GM13977 (cell line): ENCODE results near the gene ARHGAP24.
"Not testable (repeated sequence)": the region's sequence is repeated elsewhere in the genome, so short reads cannot be mapped to it uniquely, and the experiment has no call there.

Experiments used
- DNase-seq: peaks from one replicate; pipeline ENCODE4 v3.0.0; 2012; ENCODE audit warnings: low spot score
- in situ Hi-C: fragments of 300-500 bp; cut with MboI; formaldehyde crosslinking; loops from one replicate; pipeline ENCODE4 v1.12.0; 2022; ENCODE audit warnings: low sequenced_read_pairs, low pct_unique_long_range_greater_than_20kb, mixed read lengths, inconsistent platforms; ENCODE audit not compliant: unreplicated experiment
- TF ChIP-seq, protein P1 (sequence below): IDR thresholded peaks from 2 replicates; pipeline ENCODE4 v1.5.1; 2012; ENCODE audit warnings: mild to moderate bottlenecking, control low read depth; ENCODE audit not compliant: insufficient read depth; ENCODE audit errors: extremely low read depth, missing control alignments

The ARHGAP24 gene

DNA sequence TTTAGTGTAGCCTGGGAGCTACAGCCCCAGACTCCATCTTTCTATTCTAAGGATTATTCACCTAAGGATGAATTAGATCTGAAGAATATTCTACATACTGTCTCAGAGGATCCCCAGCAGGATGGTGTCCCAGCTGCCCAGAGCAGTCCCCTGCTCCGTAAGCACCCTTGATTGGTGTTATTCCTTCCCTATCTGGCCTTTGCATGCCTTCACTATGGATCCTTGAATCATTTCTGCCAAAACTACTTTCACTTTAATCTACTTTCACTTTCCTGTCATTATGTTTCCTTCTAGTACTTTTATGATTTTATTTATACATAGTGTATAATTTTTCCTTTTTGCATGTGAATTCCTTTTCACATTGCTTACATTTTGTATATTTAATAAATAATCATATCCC lies 39.2 kb downstream of the ARHGAP24 start:
- DNase-seq = no peak
- in situ Hi-C loops = no loop called here
- TF ChIP-seq, protein P1, sequence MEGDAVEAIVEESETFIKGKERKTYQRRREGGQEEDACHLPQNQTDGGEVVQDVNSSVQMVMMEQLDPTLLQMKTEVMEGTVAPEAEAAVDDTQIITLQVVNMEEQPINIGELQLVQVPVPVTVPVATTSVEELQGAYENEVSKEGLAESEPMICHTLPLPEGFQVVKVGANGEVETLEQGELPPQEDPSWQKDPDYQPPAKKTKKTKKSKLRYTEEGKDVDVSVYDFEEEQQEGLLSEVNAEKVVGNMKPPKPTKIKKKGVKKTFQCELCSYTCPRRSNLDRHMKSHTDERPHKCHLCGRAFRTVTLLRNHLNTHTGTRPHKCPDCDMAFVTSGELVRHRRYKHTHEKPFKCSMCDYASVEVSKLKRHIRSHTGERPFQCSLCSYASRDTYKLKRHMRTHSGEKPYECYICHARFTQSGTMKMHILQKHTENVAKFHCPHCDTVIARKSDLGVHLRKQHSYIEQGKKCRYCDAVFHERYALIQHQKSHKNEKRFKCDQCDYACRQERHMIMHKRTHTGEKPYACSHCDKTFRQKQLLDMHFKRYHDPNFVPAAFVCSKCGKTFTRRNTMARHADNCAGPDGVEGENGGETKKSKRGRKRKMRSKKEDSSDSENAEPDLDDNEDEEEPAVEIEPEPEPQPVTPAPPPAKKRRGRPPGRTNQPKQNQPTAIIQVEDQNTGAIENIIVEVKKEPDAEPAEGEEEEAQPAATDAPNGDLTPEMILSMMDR = no peak

DNA sequence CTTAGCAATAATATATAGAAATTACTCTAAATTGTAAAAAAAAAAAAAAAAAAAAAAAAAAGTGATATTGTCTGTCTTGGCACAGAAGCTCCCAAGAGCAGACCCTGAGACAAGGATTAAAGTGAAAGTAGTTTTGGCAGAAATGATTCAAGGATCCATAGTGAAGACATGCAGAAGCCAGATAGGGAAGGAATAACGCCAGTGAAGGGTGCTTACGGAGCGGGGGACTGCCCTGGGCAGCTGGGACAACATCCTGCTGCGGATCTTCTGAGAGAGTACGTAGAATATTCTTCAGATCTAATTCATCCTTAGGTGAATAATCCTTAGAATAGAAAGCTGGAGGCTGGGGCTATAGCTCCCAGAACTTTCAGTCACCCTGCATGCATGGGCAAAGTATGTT lies 39.8 kb downstream of the ARHGAP24 start:
- in situ Hi-C loops = no loop called here
- TF ChIP-seq, protein P1 = no peak

GRCh38 chr4:85515701-85516100 lies 40.8 kb downstream of the ARHGAP24 start:
- no peak for DNase-seq
- in situ Hi-C loops = no loop called here
- TF ChIP-seq, protein P1 = no peak

More for the DNA sequence above, 39.8 kb downstream of the ARHGAP24 start:
- no peak for DNase-seq

GRCh38 chr4:85518526-85518925 lies 43.6 kb downstream of the ARHGAP24 start:
- DNase-seq, in situ Hi-C loops: not testable (repeated sequence)

DNA sequence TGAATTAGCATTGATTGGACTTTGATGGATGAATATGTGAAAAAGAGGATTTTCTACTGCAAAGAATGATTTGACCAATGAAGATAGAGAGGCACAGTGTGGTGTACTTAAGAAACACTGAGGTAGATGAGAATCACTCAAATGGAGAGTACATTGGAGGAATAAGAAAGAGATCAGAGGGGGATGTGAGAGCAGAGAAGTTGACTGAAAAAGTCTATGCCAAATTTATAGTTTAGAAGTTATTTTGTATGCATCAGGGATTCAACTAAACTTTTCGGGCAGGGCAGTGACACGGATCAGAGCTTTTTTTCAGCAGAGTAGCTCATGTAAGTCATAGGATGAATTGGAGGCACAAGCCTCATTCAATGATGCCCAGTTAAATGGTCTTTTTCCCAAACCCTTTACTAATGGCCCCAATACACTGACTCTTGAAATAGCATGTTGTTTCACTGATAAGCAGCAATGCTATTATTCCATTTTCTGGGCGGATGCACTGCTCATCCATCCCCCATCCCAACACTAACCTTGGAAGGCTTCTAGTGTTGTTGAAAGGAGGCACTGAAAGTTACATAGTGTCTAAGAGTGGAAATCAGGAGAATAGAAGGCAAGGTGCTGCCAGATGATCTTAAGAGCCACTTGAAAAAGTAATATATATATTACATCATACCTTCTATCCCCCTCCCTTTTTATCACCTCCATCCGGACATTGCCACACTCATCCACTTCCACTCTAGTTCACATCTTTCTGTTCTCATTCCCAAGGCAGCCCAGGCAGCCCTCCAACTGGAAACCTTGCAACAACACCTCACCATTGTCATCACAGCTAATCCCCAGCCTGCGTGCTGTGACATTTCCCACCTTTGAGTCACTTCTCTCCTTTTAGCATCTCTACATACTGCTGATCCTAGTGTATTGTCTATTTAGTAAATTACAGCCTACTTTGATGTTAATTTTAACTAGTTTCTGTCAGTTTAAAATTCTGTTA lies 46.1 kb downstream of the ARHGAP24 start:
- TF ChIP-seq, protein P1 = no peak
- in situ Hi-C loops = no loop called here
- no peak for DNase-seq

GRCh38 chr4:85522277-85522676 lies 47.3 kb downstream of the ARHGAP24 start:
- TF ChIP-seq, protein P1 = no peak
- no peak for DNase-seq
- in situ Hi-C loops = no loop called here

DNA sequence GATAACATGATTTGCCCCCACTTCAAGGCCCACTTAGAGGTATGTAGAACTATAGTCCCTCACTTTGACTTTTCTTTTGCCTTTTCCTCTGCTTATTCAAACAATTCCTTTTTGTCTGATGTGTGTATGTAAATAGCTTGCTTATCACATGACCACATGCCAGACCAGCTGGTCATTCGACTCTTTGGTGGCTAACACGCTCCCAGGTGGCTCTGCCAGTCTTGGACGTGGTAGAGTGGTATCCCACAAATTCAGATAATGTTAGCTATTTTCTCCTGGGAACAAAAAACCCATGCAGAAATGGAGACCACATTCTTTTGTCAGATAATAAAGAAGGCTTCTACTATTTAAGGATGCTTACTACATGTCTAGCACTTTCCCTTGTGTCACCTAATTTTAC lies 47.9 kb downstream of the ARHGAP24 start:
- TF ChIP-seq, protein P1 = no peak
- no peak for DNase-seq
- in situ Hi-C loops = no loop called here
